Nephron (organoid): Measurements from ENCODE around the gene RNF144A.

Experiments used
- H3K27ac Mint-ChIP-seq, 3 experiments: 2 replicates each; pipeline ENCODE4 v1.8.0; 2020; ENCODE audit warnings: mixed read lengths in 3 of 3, mild to moderate bottlenecking in 2 of 3, moderate library complexity in 1 of 3
- H3K27me3 Mint-ChIP-seq: 2 replicates; pipeline ENCODE4 v1.8.0; 2021; ENCODE audit warnings: low read depth, mild to moderate bottlenecking, moderate library complexity, mixed read lengths
- H3K36me3 Mint-ChIP-seq: 2 replicates; pipeline ENCODE4 v1.8.0; 2020; ENCODE audit warnings: low read depth, mixed read lengths
- H3K4me1 Mint-ChIP-seq: 2 replicates; pipeline ENCODE4 v1.8.0; 2020; ENCODE audit warnings: mixed read lengths
- H3K4me3 Mint-ChIP-seq, 3 experiments: 2 replicates each; pipeline ENCODE4 v1.8.0; 2020; ENCODE audit warnings: mild to moderate bottlenecking in 3 of 3, mixed read lengths in 3 of 3, moderate library complexity in 2 of 3
- H3K9me3 Mint-ChIP-seq: 2 replicates; pipeline ENCODE4 v1.8.0; 2020; ENCODE audit warnings: mixed read lengths
- TF ChIP-seq, protein P1 (sequence below), 3 experiments: fragments of 200-600 bp; sonication (generic); IDR thresholded peaks; one replicate each; pipeline ENCODE4 v1.5.0; 2021; ENCODE audit warnings: antibody characterized with exemption in 3 of 3; ENCODE audit not compliant: unreplicated experiment in 3 of 3

Gene RNF144A

DNA sequence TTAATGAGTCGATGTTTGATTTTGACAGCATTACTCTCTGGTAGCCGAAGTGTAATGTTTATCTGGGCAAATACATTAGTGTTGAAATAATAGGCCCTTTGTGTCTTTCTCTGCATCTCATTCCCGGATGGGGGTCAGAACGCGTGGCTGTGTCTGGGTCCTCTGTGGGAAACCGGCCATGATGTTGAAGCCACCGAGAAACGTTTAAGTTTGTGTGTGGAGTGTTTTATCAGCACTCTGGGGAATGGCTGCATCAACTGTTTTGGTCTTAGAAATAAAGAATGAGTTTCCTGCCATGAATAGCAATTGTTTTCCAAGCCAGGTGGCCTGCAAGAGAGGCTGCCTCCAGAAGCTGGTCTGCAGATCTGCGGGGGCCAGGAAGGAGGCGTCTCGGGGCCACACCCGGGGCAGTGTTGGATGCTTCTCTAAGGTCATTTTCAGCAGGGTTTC lies 69.7 kb downstream of the RNF144A start:
- TF ChIP-seq, protein P1, sequence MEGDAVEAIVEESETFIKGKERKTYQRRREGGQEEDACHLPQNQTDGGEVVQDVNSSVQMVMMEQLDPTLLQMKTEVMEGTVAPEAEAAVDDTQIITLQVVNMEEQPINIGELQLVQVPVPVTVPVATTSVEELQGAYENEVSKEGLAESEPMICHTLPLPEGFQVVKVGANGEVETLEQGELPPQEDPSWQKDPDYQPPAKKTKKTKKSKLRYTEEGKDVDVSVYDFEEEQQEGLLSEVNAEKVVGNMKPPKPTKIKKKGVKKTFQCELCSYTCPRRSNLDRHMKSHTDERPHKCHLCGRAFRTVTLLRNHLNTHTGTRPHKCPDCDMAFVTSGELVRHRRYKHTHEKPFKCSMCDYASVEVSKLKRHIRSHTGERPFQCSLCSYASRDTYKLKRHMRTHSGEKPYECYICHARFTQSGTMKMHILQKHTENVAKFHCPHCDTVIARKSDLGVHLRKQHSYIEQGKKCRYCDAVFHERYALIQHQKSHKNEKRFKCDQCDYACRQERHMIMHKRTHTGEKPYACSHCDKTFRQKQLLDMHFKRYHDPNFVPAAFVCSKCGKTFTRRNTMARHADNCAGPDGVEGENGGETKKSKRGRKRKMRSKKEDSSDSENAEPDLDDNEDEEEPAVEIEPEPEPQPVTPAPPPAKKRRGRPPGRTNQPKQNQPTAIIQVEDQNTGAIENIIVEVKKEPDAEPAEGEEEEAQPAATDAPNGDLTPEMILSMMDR (IDR thresholded peaks at IDR 0.05; ENCODE audit: unreplicated experiment in 3 of 3): no peak
- peaks cover 57% of the 10 kb centered on the region for H3K4me1 Mint-ChIP-seq
- peaks cover 35% of the 10 kb centered on the region for H3K36me3 Mint-ChIP-seq
- H3K27ac Mint-ChIP-seq: peak overlapping the region; percentile 85 to 90 (median 90)
- peaks cover 4% of the 10 kb centered on the region for H3K9me3 Mint-ChIP-seq
- H3K4me3 Mint-ChIP-seq: peak overlapping the region; percentile 2 to 10 (median 9)
- H3K27me3 Mint-ChIP-seq: peaks cover 3% of the 10 kb centered on the region

DNA sequence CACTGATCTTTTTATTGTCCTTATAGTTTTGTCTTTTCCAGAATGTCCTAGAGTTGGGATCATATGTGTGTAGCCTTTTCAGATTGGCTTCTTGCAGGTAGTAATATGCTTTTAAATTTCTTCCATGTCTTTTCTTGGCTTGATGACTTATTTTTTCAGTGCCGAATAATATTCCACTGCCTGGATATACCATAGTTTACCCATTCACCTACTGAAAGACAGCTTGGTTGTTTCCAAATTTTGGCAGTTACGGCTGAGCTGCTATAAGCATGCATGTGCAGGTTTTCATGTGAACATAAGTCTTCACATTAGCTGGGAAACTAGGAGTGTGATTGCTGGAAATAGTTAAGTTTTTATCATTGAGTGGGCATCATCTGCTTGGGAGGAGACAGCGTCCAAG lies 73.7 kb downstream of the RNF144A start:
- peaks cover 42% of the 10 kb centered on the region for H3K36me3 Mint-ChIP-seq
- no peak overlapping the region for H3K27ac Mint-ChIP-seq
- peaks cover 51% of the 10 kb centered on the region for H3K4me1 Mint-ChIP-seq
- peaks cover 4% of the 10 kb centered on the region for H3K9me3 Mint-ChIP-seq
- peaks cover 3% of the 10 kb centered on the region for H3K27me3 Mint-ChIP-seq
- H3K4me3 Mint-ChIP-seq: no peak overlapping the region
- TF ChIP-seq, protein P1 (IDR thresholded peaks at IDR 0.05; ENCODE audit: unreplicated experiment in 3 of 3): no peak

DNA sequence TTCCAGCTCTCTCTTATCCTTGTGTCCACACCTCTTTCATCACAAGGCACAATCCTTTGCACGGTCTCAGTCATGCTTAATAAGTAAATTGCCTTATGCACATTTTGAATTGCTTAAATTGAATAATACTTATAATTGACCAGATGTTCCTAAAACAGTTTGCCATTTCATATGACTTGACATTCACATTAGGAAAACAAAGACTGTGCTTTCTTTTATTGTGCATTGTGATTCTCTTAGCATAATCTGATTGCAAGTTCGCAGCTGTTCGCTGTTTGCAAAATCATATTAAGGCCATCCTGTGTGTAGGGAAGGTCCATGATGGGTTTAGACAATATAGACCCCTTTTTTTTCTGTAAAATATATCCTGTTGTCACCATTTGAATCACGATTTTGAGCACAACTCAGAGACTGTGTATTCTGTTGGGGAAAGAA lies 75.6 kb downstream of the RNF144A start:
- Mint-ChIP-seq H3K9me3 (peaks cover 4% of the 10 kb centered on the region), H3K4me1 (peaks cover 32% of the 10 kb centered on the region), H3K4me3 (no peak overlapping the region), H3K27me3 (peaks cover 3% of the 10 kb centered on the region), H3K36me3 (peaks cover 45% of the 10 kb centered on the region), H3K27ac (peak overlapping the region; percentile 59 to 92 (median 63))
- TF ChIP-seq, protein P1 (IDR thresholded peaks at IDR 0.05; ENCODE audit: unreplicated experiment in 3 of 3): no peak

DNA sequence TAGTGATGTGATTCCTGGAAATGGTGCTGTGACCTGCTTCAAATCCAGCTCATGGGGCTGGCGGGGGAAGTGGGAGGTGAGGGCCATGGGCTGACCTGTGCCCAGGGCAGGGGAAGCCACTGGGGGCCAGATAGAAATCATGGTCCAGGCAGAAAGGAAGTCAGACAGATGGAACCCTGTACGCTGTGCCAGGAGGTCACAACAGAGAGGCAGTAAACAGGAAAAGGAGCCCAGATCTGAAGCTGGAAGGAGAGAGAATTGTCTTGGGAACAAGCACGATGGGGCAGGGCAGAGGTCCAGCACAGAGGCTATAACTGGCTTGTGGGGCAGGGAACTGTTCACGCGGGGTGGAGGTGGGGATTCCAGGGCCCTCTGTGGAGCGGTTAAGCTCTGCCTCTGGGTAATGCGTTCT lies 76.0 kb downstream of the RNF144A start:
- H3K4me1 Mint-ChIP-seq: peaks cover 32% of the 10 kb centered on the region
- H3K27ac Mint-ChIP-seq: peak overlapping the region; percentile 59 to 92 (median 63)
- TF ChIP-seq, protein P1 (IDR thresholded peaks at IDR 0.05; ENCODE audit: unreplicated experiment in 3 of 3): no peak
- H3K9me3 Mint-ChIP-seq: peaks cover 4% of the 10 kb centered on the region
- H3K4me3 Mint-ChIP-seq: peak overlapping the region in 1 of 3 experiments; percentile 21
- peaks cover 3% of the 10 kb centered on the region for H3K27me3 Mint-ChIP-seq
- H3K36me3 Mint-ChIP-seq: peaks cover 45% of the 10 kb centered on the region

DNA sequence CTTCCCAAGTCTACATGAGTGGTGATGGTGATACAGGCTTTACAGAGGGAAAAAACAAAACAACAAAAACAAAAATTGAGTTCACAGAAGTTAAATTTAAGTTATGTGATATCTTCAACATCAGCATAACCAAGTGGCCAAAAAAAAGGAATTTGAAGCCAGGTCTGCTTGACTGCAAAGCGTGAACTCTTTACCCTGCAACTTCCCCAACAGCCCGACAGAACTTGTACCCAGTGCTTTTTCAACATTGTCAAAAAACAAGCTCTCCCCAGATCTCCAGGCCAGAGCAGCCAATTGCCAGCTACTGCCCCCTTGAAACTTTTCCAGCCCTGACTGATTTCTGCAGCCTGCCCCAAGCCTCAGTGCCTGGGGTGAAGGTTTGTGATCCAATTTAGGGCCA lies 76.7 kb downstream of the RNF144A start:
- Mint-ChIP-seq H3K27ac (peak overlapping the region; percentile 22 to 63 (median 59)), H3K4me1 (peaks cover 38% of the 10 kb centered on the region), H3K36me3 (peaks cover 44% of the 10 kb centered on the region), H3K4me3 (no peak overlapping the region), H3K27me3 (peaks cover under 1% of the 10 kb centered on the region), H3K9me3 (peaks cover 4% of the 10 kb centered on the region)
- TF ChIP-seq, protein P1 (IDR thresholded peaks at IDR 0.05; ENCODE audit: unreplicated experiment in 3 of 3): no peak

DNA sequence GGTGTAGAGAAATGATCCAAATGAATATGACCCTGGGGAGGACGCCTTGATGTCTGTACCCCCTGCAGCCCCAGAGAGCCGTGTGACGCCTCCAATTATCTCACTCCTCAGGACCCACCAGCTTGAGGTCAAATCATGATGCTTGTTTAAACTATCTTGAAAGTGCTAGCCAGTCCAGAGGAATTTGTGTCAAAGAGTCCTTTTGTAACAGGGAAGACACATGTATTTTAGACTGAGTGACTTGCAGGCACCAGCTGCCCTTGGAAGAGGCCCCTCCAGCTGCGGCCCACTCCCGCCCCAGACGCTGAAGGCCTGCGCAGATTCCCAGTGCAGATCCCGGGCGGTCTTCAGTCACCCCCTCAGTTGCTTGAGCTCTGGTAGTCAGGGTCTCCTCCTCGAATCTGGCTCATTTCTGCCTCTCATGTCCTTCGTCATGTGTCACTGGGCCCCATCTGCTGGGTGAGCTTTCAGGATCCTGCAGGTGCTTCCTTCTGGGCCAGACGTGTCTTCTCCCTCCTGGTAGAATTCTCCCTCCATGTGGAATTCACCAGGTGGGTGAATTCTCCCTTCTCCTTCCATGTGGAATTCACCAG lies 77.4 kb downstream of the RNF144A start:
- Mint-ChIP-seq H3K4me1 (peaks cover 42% of the 10 kb centered on the region), H3K4me3 (no peak overlapping the region), H3K36me3 (peaks cover 41% of the 10 kb centered on the region), H3K27me3 (no peaks in the 10 kb centered on the region), H3K27ac (peak overlapping the region; percentile 22 to 59 (median 27)), H3K9me3 (peaks cover 4% of the 10 kb centered on the region)
- TF ChIP-seq, protein P1 (IDR thresholded peaks at IDR 0.05; ENCODE audit: unreplicated experiment in 3 of 3): no peak
